HG03571 (cell line): ENCODE measurements around the gene TMEM74B.
"Not testable (repeated sequence)": the region's sequence is repeated elsewhere in the genome, so short reads cannot be mapped to it uniquely, and the experiment has no call there.

Source experiments
- ATAC-seq: cut with Tn5 transposase; IDR thresholded peaks from one replicate; pipeline ENCODE4 v1.9.1; 2021; ENCODE audit not compliant: unreplicated experiment

The TMEM74B gene

GRCh38 chr20:1149812-1150211, 35.0 kb downstream of the TMEM74B start:
- ATAC-seq, result not testable (repeated sequence)

GRCh38 chr20:1146957-1147356, 37.8 kb downstream of the TMEM74B start:
- ATAC-seq, result no peak

- ATAC-seq, result no peak
Observed at GRCh38 chr20:1144401-1145172, 40.2 kb downstream of the TMEM74B start.

GRCh38 chr20:1137236-1137635, 47.5 kb downstream of the TMEM74B start:
- ATAC-seq, result no peak

GRCh38 chr20:1134836-1135235, 49.9 kb downstream of the TMEM74B start:
- no peak for ATAC-seq

- ATAC-seq, result no peak
Observed at GRCh38 chr20:1134355-1134754, 50.4 kb downstream of the TMEM74B start.

GRCh38 chr20:1131354-1131753, 53.4 kb downstream of the TMEM74B start:
- no peak for ATAC-seq

- no peak for ATAC-seq
Observed at GRCh38 chr20:1130847-1131246, 53.9 kb downstream of the TMEM74B start.
